ENCODE results near the gene MAF. TPM values are rescaled to one million over a fixed set of nuclear protein-coding genes. Genes with fewer than 3 reads are reported as not detected.

Gene MAF
- total RNA-seq (100 to 1,000 TPM in 3 of 7 donors, 10 to 100 TPM in 4; 61.5 to 196 (median 83.5) TPM), polyA plus RNA-seq (10 to 100 TPM; 41.1 to 41.5 TPM)
- long read RNA-seq, donor 1, full-length matches to known transcripts, result 62 of 64 reads
- long read RNA-seq, donor 1, partial matches to known transcripts, result 0 of 64 reads
- long read RNA-seq, donor 1, other reads (novel, unspliced or antisense), result 2 of 64 reads
- long read RNA-seq, donor 2, full-length matches to known transcripts, result 138 of 138 reads
- long read RNA-seq, donor 2, partial matches to known transcripts, result 0 of 138 reads
- long read RNA-seq, donor 2, other reads (novel, unspliced or antisense), result 0 of 138 reads
- long read RNA-seq, donor 3, full-length matches to known transcripts, result 80 of 89 reads
- long read RNA-seq, donor 3, partial matches to known transcripts, result 0 of 89 reads
- long read RNA-seq, donor 3, other reads (novel, unspliced or antisense), result 9 of 89 reads

DNA sequence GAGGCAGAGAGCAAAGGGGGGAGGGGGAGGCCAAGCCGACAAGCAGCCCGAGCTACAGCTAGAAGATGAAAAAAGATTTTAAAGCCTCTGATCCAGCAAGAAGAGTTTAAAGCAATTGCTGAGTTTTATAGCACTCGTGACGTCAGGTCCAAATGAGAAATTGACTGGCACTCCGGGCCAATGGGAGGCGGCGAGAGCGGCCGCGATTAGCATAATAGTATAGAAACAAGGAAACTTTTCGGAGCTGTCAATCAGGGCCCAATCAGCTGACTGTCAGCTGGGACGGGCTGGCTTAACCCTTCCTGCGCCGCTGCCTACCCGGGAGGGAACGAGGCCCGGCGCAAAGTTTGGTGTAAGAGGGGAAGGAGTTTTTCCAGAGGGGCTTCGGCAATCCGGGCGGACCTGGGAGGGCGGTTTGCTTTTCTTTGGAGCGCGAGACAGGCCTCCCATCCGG lies at the start of gene MAF:
Gene MAF (minus strand): TSS at position 100 of the 454 bp plus-strand sequence. CDS start 835 bp downstream, outside the sequence.
- TF ChIP-seq, protein P1, sequence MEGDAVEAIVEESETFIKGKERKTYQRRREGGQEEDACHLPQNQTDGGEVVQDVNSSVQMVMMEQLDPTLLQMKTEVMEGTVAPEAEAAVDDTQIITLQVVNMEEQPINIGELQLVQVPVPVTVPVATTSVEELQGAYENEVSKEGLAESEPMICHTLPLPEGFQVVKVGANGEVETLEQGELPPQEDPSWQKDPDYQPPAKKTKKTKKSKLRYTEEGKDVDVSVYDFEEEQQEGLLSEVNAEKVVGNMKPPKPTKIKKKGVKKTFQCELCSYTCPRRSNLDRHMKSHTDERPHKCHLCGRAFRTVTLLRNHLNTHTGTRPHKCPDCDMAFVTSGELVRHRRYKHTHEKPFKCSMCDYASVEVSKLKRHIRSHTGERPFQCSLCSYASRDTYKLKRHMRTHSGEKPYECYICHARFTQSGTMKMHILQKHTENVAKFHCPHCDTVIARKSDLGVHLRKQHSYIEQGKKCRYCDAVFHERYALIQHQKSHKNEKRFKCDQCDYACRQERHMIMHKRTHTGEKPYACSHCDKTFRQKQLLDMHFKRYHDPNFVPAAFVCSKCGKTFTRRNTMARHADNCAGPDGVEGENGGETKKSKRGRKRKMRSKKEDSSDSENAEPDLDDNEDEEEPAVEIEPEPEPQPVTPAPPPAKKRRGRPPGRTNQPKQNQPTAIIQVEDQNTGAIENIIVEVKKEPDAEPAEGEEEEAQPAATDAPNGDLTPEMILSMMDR (IDR thresholded peaks at IDR 0.05), result no peak
- TF ChIP-seq EP300 (IDR thresholded peaks at IDR 0.05) (no peak), POLR2A (IDR thresholded peaks at IDR 0.05) (no peak)
- no peaks in the 10 kb centered on the region for H3K9me3 ChIP-seq
- 0 to 1% (median 1%) methylated on average over 25 of the region's 25 CpGs for WGBS, 3 donors
- peak within 1 kb of the TSS; percentile 92 to 95 for H3K27ac ChIP-seq
- no peaks in the 10 kb centered on the region for H3K27me3 ChIP-seq
- intact Hi-C loops (cut with DNase I), result loop anchor here (5.0 to 10.0 kb wide), 7 partner anchors 154 to 1486 kb away; no protein-coding TSS in a partner anchor
- DNase-seq, result peak; percentile 88 to 91 (median 90)
- H3K36me3 ChIP-seq, result no peaks in the 10 kb centered on the region
- peak within 1 kb of the TSS; percentile 93 for H3K4me3 ChIP-seq
- H3K4me1 ChIP-seq (ENCODE audit: insufficient read depth), result no peaks in the 10 kb centered on the region

GRCh38 chr16:79648826-79649225 lies 48.3 kb upstream of the MAF start:
- TF ChIP-seq POLR2A (IDR thresholded peaks at IDR 0.05) (no peak), EP300 (IDR thresholded peaks at IDR 0.05) (no peak)
- TF ChIP-seq, protein P1 (IDR thresholded peaks at IDR 0.05), result no peak
- Histone ChIP-seq H3K36me3 (no peaks in the 10 kb centered on the region), H3K4me3 (no peak overlapping the region), H3K4me1 (ENCODE audit: insufficient read depth) (no peaks in the 10 kb centered on the region), H3K27ac (no peak overlapping the region), H3K9me3 (no peaks in the 10 kb centered on the region), H3K27me3 (no peaks in the 10 kb centered on the region)
- 30 to 46% (median 43%) methylated on average over 4 of the region's 4 CpGs for WGBS, 3 donors
- DNase-seq, result no peak
- intact Hi-C loops (cut with DNase I), result no loop called here

DNA sequence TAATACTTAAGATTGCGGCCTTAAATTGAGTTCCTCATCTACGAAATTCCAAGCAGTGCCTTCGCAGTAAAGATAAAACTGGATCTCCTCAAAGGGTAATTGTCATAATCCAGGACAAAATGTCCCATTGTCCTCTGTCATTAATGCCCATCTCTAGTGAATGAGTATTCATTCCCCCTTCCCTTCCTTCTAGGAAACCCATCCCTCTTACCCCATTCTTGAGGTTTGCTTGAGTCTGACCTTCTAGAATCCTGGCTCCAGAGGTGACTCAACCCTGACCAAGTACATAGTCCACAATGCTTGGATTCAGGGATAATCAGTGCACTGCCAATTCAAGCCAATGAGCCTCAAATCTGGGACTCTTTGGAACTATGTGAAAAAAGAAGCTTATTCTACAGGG lies 47.0 kb upstream of the MAF start:
- H3K4me3 ChIP-seq, result no peak overlapping the region
- no peaks in the 10 kb centered on the region for H3K27me3 ChIP-seq
- DNase-seq, result no peak
- no peak overlapping the region for H3K27ac ChIP-seq
- no peaks in the 10 kb centered on the region for H3K4me1 ChIP-seq (ENCODE audit: insufficient read depth)
- H3K9me3 ChIP-seq, result no peaks in the 10 kb centered on the region
- H3K36me3 ChIP-seq, result no peaks in the 10 kb centered on the region
- 92 to 96% (median 96%) methylated on average over 3 of the region's 3 CpGs for WGBS, 3 donors
- intact Hi-C loops (cut with DNase I), result no loop called here
- TF ChIP-seq POLR2A (IDR thresholded peaks at IDR 0.05) (no peak), EP300 (IDR thresholded peaks at IDR 0.05) (no peak)
- TF ChIP-seq, protein P1 (IDR thresholded peaks at IDR 0.05), result no peak

DNA sequence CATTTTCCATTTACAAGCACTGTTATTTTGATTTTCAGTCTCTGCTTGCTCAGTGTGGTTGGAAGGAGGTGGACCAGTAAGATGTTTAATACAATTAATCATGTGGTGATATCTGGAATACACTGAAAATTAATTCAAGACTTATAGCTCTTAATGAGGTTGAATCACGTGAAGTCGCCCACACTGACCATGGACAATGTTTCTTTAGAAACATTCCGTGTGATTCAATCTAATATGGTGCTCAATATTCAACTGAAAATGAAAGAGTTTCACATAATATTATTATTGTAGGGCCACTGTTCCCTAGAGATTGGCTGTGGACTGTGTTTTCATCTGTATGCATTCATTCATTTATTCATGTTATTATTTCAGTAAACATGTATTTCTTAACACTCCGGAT lies 45.2 kb upstream of the MAF start:
- Histone ChIP-seq H3K36me3 (no peaks in the 10 kb centered on the region), H3K4me3 (no peak overlapping the region), H3K27ac (no peak overlapping the region), H3K4me1 (ENCODE audit: insufficient read depth) (no peaks in the 10 kb centered on the region), H3K27me3 (no peaks in the 10 kb centered on the region), H3K9me3 (no peaks in the 10 kb centered on the region)
- WGBS, 3 donors, result 86 to 89% (median 88%) methylated on average over 4 of the region's 4 CpGs
- intact Hi-C loops (cut with DNase I), result no loop called here
- no peak for DNase-seq
- TF ChIP-seq EP300 (IDR thresholded peaks at IDR 0.05), result no peak
